GM08714 (cell line): ENCODE results near the gene RBP2.

Experiments used
- H3K4me3 ChIP-seq: fragments of 200-500 bp; sonication (Bioruptor generic); 2 replicates; pipeline ENCODE4 v1.5.1; 2014; ENCODE audit warnings: mild to moderate bottlenecking, low read length, inconsistent platforms
- ZNF274 ChIP-seq: IDR thresholded peaks from 2 replicates; pipeline ENCODE4 v1.6.1; 2012; ENCODE audit warnings: mild to moderate bottlenecking, low read depth, low read length

RBP2 gene

GRCh38 chr3:139505829-139506386 is 29.6 kb upstream of the RBP2 start:
- no peak for TF ChIP-seq ZNF274
- H3K4me3 ChIP-seq: no peak overlapping the region

GRCh38 chr3:139499536-139499935 is 23.2 kb upstream of the RBP2 start:
- H3K4me3 ChIP-seq: no peak overlapping the region

GRCh38 chr3:139493826-139494385 is 17.6 kb upstream of the RBP2 start:
- no peak overlapping the region for H3K4me3 ChIP-seq
- no peak for TF ChIP-seq ZNF274

More at GRCh38 chr3:139499536-139499935, 23.2 kb upstream of the RBP2 start:
- TF ChIP-seq ZNF274: no peak

- no peak for TF ChIP-seq ZNF274
These were observed 15.7 kb upstream of the RBP2 start for GRCh38 chr3:139491966-139492365.

GRCh38 chr3:139491027-139491700 is 14.8 kb upstream of the RBP2 start:
- H3K4me3 ChIP-seq: no peak overlapping the region
- TF ChIP-seq ZNF274: no peak

More at GRCh38 chr3:139491966-139492365, 15.7 kb upstream of the RBP2 start:
- no peak overlapping the region for H3K4me3 ChIP-seq

- no peak for TF ChIP-seq ZNF274
These were observed 5.9 kb upstream of the RBP2 start for GRCh38 chr3:139482206-139482605.

GRCh38 chr3:139481116-139481515 is 4.8 kb upstream of the RBP2 start:
- TF ChIP-seq ZNF274: no peak
- H3K4me3 ChIP-seq: no peak overlapping the region

More at GRCh38 chr3:139482206-139482605, 5.9 kb upstream of the RBP2 start:
- no peak overlapping the region for H3K4me3 ChIP-seq

- H3K4me3 ChIP-seq: no peak overlapping the region
- TF ChIP-seq ZNF274: no peak
These were observed 4.3 kb upstream of the RBP2 start for GRCh38 chr3:139480585-139480984.

- no peak overlapping the region for H3K4me3 ChIP-seq
- no peak for TF ChIP-seq ZNF274
These were observed 1.7 kb upstream of the RBP2 start for GRCh38 chr3:139477710-139478640.

GRCh38 chr3:139473155-139473771 is 3.1 kb downstream of the RBP2 start:
- no peak for TF ChIP-seq ZNF274
- no peak overlapping the region for H3K4me3 ChIP-seq

- H3K4me3 ChIP-seq: no peak overlapping the region
- no peak for TF ChIP-seq ZNF274
These were observed 3.8 kb downstream of the RBP2 start for GRCh38 chr3:139472380-139473010.

- no peak for TF ChIP-seq ZNF274
- H3K4me3 ChIP-seq: no peak overlapping the region
These were observed 6.1 kb downstream of the RBP2 start for GRCh38 chr3:139470199-139470598.

GRCh38 chr3:139468399-139468798 is 7.9 kb downstream of the RBP2 start:
- no peak for TF ChIP-seq ZNF274
- H3K4me3 ChIP-seq: no peak overlapping the region
